Stimulated activated naive CD4-positive, alpha-beta T cell treated with Interleukin-2 at 50 U/mL for 16 hours (primary cell): ENCODE results near the gene THSD4.

Experiments used
- DNase-seq: peaks from one replicate; lab custom pipeline; 2025; lab: John Stamatoyannopoulos, UW

Gene THSD4

GRCh38 chr15:71098920-71099319, 16.4 kb upstream of the THSD4 start:
- no peak for DNase-seq

GRCh38 chr15:71103102-71103676, 12.1 kb upstream of the THSD4 start:
- no peak for DNase-seq

GRCh38 chr15:71104636-71105035, 10.6 kb upstream of the THSD4 start:
- no peak for DNase-seq

GRCh38 chr15:71105444-71105843, 9.8 kb upstream of the THSD4 start:
- no peak for DNase-seq

- no peak for DNase-seq
Measured at GRCh38 chr15:71106802-71107500, 8.3 kb upstream of the THSD4 start.

GRCh38 chr15:71107501-71107815, 7.8 kb upstream of the THSD4 start:
- DNase-seq: no peak

GRCh38 chr15:71109130-71109529, 6.1 kb upstream of the THSD4 start:
- no peak for DNase-seq

- DNase-seq: no peak
Measured at GRCh38 chr15:71109905-71110304, 5.4 kb upstream of the THSD4 start.

GRCh38 chr15:71110405-71111180, 4.7 kb upstream of the THSD4 start:
- DNase-seq: no peak

GRCh38 chr15:71111181-71111565, 4.1 kb upstream of the THSD4 start:
- no peak for DNase-seq

GRCh38 chr15:71111950-71112349, 3.3 kb upstream of the THSD4 start:
- DNase-seq: no peak

GRCh38 chr15:71112429-71112828, 2.8 kb upstream of the THSD4 start:
- no peak for DNase-seq

- DNase-seq: no peak
Measured at GRCh38 chr15:71114066-71114680, 1.1 kb upstream of the THSD4 start.

- no peak for DNase-seq
Measured at GRCh38 chr15:71115567-71116351, 488 bp downstream of the THSD4 start.

- no peak for DNase-seq
Measured at GRCh38 chr15:71116366-71116765, 1.1 kb downstream of the THSD4 start.

GRCh38 chr15:71116942-71117341, 1.7 kb downstream of the THSD4 start:
- DNase-seq: no peak

- no peak for DNase-seq
Measured at GRCh38 chr15:71117714-71118305, 2.5 kb downstream of the THSD4 start.

- DNase-seq: no peak
Measured at GRCh38 chr15:71118345-71118744, 3.1 kb downstream of the THSD4 start.

GRCh38 chr15:71118881-71119632, 3.8 kb downstream of the THSD4 start:
- no peak for DNase-seq

- no peak for DNase-seq
Measured at GRCh38 chr15:71120428-71120944, 5.2 kb downstream of the THSD4 start.

- no peak for DNase-seq
Measured at GRCh38 chr15:71121442-71121841, 6.2 kb downstream of the THSD4 start.
